IPS-NIHi7 (cell line): ENCODE results near the gene RPS24.
A peak's percentile ranks its signal among the peaks of the same experiment; 100 is the strongest.

Source experiments
- DNase-seq: peaks from one replicate; pipeline ENCODE4 v3.0.0; 2012; ENCODE audit warnings: mixed read lengths; ENCODE audit errors: extremely low spot score

RPS24 gene

DNA sequence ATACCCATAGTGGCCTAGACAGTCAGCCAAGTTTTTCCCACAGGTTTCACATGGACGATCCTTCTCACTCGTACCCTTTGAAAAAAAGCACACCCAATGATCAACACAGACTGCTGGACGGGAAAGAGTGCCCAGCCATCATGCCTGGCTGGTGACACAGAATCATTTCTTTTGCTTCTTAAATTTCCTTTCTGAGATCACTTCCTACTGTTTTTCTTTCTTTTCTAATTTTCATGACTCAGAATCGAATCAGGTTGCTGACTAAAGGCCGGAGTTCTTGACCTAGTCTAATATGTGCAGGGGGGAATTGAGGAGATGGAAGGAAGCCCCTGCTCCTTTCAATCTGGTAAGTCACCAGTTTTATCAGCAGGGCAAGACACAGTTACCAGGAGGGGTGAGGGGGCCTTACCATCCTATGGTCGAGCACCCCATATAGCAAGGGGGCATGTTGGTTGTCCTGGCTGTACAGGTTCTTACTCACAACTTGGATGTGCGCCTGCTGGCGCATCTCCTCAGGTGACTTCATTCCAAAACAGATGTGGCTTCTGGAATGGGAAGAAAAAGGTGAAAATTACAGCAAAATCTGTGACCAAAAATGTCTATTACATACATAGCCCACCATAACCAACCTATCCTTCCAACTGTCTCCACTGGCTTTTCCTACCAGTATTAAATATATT is 7.8 kb upstream of the RPS24 start:
- DNase-seq = no peak

DNA sequence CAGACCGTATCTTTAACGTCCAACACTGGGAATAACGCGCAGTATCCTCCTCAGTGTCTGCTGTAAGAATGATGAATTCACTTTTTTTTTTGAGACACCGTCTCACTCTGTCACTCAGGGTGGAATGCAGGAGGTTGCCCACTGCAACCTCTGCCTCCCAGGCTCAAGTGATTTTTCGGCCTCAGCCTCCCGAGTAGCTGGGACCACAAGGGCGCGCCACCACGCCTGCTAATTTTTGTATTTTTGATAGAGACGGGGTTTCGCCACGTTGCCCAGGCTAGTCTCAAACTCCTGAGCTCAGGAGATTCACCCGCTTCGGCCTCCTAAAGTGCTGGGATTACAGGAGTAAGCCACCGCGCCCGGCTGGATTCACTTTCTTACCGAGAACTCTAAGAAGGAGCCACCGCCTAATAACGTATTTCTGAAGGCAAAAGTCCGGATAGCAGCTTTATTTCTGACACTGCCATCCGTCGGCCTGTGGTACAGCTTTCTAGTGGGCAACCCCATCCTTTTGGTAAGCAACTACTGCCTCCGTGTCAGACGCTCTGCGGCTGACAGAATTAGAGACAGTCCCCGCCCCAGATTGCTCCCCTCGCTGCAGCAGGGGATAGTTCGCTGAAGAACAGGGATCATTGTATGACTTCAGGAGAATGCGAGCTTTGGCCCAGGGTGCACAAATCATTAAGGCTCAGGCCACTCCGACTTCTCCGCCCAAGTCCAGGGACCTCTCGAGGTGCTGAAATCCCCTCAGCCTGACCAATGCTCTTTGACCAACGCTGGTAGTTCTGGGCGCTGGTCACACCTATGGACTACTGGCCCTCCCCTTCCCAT is 5.0 kb upstream of the RPS24 start:
- peak; percentile 45 for DNase-seq

DNA sequence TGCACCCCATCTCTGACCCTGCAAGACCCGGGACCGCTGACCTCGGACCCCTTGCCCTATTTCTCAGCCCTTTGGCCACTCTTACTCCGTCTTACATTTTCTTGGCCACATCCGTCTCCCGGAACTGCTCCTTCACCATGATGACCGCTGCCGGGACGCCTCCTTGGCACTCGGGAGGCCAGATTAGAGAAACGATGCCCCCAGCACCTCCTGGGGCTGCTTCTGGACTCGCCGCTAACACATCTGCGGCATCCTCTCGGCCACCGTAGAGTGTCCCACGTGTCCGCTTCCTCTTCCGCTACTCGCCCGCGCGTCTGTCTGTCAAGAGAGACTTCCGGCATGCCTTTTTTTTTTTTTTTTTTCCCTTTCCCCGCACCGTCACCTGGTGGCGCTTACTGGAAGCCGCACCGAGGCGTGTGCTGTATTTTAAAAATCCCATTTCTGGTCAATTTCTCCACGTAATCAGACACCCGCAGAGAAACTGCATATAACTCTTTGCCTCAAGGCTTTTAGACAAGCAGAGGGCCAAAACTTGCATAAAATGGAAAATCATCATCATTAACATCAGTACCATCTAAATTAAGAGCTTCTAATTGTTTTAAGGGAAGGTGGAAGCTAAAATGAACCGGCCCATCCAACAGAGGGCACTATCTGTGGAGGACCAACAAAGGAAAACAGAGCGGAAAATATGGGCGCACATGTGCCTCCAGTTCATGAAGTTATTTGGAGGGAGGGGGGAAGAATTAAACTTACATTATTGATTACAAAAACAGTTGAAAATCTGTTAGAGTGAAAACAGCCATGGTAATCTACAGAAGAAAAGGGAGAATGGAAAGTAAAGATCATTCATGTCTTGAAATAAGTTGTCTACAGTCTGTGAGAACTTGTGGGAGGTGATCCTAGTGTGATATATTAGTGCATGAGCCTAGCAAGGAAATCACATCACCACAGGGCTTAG is 4.1 kb upstream of the RPS24 start, which contains the start of gene POLR3A:
Gene POLR3A, minus strand, starts transcription at position 247 of the 958 bp plus-strand sequence. Its CDS starts 108 bp downstream, at position 139.
- peak; percentile 96 for DNase-seq

DNA sequence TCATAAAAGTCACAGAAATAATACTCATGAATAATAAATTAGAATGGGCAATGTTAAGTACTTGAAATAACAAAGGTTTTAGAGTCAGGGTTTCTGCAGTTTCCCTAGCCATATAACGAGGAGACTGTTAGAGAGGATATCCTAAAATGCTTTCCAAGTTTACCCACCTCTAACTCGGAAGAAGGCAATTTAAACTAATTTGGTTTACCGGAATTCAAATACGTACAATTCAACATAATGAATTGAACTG is 351 bp upstream of the RPS24 start:
- DNase-seq = no peak

DNA sequence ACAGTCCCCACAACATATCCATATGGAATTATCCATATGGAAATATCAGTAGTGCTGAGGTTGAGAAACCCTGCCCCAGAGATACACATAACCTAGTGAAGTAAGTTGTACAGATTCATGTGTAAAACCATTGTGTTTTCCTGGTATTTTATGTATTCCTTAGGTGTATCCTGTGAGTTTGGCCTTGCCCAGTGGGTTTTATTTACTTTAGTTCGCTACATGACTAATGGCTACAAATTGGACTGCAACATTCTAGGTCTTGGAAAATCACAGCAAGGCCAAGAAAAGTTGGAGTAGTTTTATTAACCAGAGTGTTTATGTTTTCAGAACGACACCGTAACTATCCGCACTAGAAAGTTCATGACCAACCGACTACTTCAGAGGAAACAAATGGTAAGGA is 1.4 kb downstream of the RPS24 start:
- no peak for DNase-seq

DNA sequence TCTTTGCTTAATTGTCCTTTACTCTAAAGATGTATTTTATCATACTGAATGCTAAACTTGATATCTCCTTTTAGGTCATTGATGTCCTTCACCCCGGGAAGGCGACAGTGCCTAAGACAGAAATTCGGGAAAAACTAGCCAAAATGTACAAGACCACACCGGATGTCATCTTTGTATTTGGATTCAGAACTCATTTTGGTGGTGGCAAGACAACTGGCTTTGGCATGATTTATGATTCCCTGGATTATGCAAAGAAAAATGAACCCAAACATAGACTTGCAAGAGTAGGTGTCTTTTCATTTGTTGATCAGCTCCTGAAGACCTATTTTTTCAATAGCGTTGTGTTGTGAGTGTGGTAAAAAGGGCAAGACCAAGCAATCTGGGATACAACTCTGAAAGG is 1.8 kb downstream of the RPS24 start:
- DNase-seq = no peak

DNA sequence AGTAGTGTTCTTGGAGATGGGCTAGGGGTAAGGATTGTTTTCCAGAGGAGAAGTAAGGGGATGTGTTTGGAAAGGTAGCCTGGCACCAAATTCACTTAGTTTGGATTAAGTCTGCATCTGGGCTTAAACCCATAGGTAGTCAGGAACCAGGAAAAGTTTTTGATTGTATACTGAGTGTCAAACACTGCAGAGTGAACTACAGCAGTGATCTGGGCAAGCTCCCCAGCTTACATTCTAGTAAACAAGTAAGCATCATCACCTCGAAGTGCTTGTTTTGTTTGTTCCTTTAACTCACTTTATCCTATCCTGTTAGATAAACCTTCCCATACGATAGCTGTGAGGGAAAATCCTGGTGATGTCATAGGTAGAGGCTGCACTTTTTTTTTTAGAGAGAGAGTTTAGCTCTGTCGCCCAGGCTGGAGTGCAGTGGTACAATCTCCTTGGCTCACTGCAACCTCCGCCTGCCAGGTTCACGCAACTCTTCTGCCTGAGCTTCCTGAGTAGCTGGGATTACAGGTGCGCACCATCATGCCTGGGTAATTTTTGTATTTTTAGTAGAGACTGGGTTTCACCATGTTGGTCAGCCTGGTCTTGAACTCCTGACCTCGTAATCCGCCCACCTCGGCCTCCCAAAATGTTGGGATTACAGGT is 2.4 kb downstream of the RPS24 start:
- DNase-seq = no peak

DNA sequence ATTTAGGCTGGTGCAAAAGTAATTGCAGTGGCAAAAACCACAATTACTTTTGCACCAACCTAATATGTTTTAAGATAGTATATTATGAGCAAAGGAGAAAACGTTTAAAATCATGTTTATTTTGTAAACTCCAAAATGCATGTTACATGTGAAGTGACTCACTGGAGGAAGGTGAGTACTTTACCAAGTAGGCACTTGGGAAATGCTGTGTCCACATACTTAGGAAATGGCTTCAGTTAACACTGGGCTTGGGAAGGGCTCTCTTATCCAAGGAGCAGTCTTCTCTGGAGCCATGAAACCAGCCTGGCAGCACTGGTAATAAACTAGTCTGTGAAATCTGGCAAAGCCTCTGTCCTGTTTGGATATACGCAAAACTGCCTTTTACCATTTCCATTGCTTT is 4.4 kb downstream of the RPS24 start:
- DNase-seq = no peak

DNA sequence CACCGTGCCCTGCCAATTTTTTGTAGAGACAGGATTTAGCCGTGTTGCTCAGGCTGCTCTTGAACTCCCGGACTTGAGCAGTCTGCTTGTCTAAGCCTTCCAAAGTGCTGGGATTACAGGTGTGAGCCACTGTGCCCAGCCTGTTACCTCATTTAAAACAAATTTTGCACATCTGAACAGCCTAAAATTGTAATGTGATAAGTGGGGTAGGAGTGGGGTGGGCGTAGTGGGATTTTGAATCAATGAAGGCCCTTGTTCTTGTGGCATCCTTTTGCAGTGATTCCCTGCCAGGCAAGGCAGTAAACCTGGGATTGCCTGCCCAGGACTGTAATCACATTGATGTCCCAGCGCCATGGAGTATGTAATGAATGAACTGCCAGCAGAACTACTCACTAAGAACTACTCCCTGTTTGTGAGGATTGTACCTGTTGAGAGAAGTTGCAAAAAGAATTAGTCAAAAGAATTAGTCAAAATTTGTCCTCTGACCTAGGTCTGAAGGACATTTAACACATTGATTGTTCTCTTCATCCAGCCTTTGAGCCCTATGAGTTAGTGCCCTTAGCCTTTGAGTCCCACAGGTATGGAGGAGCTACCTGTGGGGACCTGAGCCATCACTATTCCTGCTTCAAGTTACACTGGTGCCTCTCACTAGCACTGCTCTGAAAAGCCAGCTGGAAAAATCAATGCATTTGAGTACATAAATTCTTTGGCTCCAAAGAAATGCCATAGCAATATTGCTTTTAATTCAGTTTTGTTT is 5.3 kb downstream of the RPS24 start:
- no peak for DNase-seq

DNA sequence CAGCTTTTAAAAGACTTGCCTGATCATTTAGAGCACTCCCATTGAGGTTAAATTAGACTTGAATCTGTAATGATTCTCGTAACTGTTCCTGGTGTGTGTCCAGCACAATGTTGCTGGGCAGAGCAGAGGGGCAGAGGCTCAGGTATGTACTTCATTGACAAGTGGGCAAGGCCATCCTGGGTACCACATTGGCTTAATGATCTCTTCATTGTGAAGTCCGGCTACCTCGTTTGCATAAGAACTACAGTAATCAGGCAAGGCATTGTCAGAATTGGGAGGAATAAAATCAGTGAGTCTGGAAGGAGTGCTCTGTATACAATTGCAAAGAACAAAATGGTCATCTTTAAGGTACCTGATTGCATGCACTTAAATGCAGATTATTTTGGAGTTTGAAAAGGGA is 6.1 kb downstream of the RPS24 start:
- DNase-seq = no peak

DNA sequence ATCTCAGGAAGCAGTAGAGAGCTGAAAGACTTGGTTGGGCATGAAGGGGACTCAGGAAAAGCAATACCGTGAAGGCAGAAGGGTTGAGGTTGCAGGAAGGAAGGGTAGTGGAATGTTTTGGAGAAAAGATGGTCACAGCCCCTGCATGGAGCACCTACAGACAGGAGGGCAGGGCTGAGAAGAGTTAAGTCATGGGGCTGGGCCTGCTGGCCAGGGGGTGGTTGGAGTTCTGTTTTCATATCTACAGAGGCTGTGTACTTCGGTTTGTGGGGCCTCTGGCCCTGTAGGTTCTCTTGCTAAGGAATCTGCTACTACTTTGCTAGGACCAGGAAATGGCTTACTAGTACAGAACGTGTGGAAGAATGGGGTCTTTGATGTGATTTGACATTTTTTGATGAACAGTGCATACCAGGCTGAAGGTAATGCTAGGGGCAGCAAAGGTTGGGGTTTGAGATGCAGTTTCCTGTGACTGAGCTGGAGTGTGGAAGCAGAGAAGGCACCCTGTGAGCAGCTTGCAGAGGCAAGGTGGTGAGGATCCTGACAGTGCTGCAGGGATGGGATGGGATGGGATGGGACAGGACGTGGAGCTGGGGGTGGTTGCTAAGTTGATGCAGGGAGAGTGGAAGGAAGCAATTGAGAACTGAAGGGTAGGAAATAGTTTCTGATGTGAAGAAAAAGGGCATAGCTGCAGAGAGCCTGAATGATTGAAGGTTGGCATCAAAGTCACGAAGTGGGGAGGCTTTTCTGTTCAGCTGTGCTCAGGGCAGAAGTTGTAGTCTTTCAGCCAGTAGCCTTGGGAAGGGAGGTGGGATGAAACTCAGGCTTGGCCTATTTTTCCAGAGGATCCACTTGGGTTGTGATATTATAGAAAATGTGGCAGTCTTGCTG is 7.8 kb downstream of the RPS24 start:
- no peak for DNase-seq

DNA sequence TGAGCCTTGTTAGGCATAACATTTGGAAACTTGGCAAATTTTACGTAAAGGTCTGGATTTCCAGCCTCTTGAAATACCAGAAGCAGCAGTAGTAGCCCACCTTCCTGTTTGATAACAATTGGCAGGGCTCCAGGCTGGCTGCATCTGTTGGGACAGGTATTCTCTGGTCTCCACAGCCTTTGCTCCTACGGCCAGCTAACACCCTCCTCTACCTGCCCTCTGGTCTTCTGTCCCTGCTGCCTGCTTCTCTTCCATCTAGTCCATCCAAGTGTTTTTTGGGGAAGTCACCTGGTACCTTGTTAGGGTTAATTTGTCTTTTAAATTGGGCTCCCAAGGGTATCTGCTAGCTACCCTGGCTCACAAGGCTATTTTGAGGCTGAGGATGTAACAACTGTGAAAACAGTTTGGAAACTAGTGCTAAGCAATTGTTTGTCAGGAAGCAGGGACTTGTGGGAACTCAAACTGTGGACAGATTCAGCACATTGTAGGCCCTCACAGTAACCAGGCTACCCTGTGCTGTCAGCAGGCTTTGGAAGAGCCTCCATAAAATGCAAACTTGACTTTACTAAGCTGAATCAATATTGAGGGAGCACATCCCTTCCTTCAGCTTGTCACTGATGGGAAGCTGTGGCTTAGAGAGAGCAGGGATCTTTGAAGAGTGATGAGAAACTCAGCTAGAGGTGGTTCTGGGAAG is 8.5 kb downstream of the RPS24 start:
- DNase-seq = no peak

DNA sequence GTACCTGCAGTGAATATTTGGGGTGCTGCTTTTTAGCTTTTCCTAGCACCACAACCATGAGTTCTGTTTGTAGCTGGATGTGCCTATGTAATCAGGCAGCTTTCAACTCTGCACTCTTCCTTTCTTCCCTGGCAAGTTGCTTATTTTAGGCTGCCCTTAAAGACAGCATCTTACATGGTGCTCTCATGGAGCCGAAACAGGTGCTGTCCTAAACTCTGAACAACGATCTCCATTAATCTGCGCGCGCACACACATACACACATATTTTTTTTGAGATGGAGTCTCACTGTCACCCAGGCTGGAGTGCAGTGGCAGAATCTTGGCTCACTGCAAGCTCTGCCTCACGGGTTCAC is 9.1 kb downstream of the RPS24 start:
- DNase-seq = no peak

DNA sequence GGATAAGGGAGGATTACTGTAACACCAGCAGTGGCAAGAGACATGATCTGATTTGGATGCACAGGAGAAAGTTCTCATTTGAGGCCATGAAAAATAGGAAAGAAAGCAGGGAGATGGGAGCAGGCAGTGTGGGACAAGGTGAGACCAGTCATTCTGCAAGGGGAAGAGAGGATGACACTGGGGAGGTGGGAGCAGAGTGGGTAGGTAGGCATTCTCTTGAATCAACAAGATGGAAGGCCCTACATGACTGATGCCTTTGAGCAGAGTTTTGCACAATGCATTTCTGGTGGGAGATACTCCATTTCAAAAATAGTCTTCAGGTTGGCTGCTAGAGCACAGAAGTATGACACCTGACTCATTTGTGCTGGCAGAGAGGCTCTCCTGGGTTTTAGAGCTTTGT is 10.5 kb downstream of the RPS24 start:
- no peak for DNase-seq

DNA sequence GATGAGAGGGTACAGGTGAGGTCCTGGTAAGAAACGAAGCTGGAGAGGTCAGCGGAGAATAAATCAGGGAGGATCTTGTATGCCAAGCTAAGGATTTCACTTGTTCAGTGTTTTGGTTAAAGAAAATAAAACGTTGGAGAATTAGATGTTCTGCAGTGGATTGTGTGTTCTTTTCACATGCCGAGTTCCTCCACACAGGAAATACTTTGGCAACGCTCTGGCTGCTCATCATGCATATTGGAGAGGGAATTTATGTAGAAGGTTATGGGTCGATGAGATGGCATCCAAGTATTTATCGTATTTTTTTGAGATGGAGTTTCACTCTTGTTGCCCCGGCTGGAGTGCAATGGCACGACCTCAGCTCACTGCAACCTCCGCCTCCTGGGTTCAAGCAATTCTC is 11.0 kb downstream of the RPS24 start:
- DNase-seq = no peak

DNA sequence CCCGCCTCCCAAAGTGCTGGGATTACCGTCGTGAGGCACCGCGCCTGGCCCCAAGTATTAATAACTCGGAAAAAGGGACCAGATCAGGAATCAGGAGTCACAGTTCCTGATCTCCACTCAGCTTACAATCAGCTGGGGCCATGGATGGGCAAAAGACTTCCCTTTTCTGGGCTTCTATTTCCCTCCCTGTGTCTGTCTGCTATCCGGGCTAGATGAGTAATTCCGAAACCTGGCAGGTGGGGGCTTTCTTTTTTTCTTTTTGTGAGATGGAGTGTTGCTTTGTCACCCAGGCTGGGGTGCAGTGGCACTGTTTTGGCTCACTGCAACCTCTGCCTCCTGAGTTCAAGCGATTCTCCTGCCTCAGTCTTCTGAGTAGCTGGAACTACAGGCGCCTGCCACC is 11.6 kb downstream of the RPS24 start:
- DNase-seq = no peak

DNA sequence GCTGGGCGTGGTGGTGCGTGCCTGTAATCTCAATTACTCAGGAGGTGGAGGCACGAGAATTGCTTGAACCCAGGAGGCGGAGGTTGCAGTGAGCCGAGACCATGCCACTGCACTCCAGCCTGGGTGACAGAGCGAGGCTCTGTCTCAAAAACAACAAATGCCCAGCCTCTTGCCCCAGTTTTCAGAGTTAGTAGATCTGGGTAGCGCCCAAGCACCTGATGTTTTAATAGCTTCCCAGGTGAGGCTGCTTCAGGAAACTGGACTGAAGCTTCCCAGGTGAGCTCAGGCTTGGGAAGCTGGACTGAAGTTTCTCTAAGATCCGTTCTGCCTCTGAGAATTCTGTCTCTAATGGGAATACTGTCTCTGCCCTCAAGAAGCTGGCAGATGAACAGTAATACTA is 12.2 kb downstream of the RPS24 start:
- no peak for DNase-seq

DNA sequence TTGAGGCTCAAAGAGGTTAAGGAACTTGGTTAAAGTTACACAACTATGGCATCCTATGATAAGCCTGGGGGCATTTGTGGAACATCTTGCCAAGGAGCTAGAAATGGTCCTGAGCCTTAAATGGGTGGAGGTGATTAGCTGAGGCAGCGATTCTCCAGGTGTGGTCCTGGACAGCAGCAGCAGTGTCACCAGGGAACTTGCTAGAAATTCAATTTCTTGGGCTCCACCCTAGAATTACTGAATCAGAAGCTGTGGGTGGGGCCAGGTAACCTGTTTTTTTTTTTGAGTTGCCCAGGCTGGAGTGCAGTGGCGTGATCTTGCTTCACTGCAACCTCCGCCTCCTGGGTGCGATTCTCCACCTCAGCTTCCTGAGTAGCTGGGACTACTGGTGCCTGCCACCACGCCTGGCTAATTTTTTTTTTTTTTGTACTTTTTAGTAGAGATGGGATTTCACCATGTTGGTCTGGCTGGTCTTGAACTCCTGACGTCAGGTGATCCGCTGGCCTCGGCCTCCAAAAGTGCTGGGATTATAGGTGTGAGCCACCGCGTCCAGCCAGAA is 13.1 kb downstream of the RPS24 start:
- no peak for DNase-seq

DNA sequence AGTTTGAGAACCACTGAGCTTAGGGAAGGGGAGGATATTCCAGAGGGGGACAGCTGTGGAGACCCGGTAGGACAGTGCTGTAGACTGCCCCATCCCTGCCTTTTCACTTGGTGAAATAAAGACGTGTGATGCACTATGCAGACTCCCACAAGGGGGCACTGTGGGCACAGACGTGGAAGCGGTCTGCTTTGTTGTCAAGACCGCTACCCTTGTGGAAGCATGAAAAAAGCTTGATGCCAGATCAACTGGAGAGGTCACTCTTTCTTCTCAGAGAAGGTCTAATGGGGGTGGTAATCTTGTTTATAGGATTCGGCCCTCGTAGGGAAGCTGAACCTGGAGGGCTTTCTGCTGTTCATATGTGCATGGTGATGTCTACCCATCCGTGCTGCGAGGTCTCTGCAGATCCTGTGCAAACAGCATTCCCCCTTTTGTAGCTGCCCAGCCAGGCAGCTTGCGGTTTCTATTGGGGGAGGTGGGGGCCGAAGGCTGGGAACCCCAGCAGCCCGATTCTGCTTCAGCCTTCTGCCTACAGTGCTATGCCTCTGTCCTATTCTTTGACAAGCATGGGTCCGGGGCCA is 13.7 kb downstream of the RPS24 start:
- DNase-seq = peak; percentile 82
